Body of pancreas (tissue), 4 donors: ENCODE results near the gene UBR3. TPM values are rescaled to one million over a fixed set of nuclear protein-coding genes. Genes with fewer than 3 reads are reported as not detected.

ENCODE experiments used
- ATAC-seq: fragments of 150-250 bp; one replicate; pipeline ENCODE4 v1.9.1; 2016
- DNase-seq, 4 donors: peaks; one replicate each; pipeline ENCODE4 v3.0.0-alpha.2; 2019
- H3K27ac ChIP-seq, 4 donors: fragments of 200-600 bp; sonication (generic); 1 replicate in 3 of 4; 2 replicates in 1 of 4; pipeline versions ENCODE4 v1.5.1 to v1.6.1; 2016 to 2019; ENCODE audit warnings: mild to moderate bottlenecking in 1 of 4, mixed read lengths in 1 of 4, moderate library complexity in 1 of 4
- H3K27me3 ChIP-seq, 2 donors: fragments of 200-600 bp; sonication (generic); one replicate each; pipeline ENCODE4 v1.6.0; 2016; ENCODE audit warnings: mild to moderate bottlenecking in 1 of 2
- H3K36me3 ChIP-seq, 2 donors: fragments of 200-600 bp; sonication (generic); replicated peaks in 1 of 2; 2 replicates each; pipeline ENCODE4 v1.5.1; 2016; ENCODE audit warnings: low read depth in 2 of 2; ENCODE audit not compliant: insufficient read depth in 1 of 2
- H3K4me1 ChIP-seq: fragments of 200-600 bp; sonication (generic); one replicate; pipeline ENCODE4 v1.6.0; 2016
- H3K4me3 ChIP-seq, 2 donors: fragments of 200-600 bp; sonication (generic); 1 replicate in 1 of 2; 2 replicates in 1 of 2; pipeline ENCODE4 v1.5.1; 2016 to 2019
- H3K9me3 ChIP-seq, 3 donors: fragments of 200-600 bp; sonication (generic); 1 replicate in 2 of 3; 2 replicates in 1 of 3; pipeline ENCODE4 v1.5.1; 2016
- CTCF ChIP-seq, 7 experiments: fragments of 450-650 bp in 4 of 7; fragments of 200-600 bp in 3 of 7; sonication (generic) in 3 of 7; IDR thresholded peaks; one replicate each; pipeline ENCODE4 v1.5.1; 2016 to 2019; ENCODE audit warnings: antibody characterized with exemption in 7 of 7
- POLR2A ChIP-seq, 3 donors: fragments of 450-650 bp; IDR thresholded peaks; one replicate each; pipeline ENCODE4 v1.6.1; 2016; ENCODE audit warnings: antibody characterized with exemption in 3 of 3, mild to moderate bottlenecking in 2 of 3
- WGBS, 2 donors: methylation state at CpG; one replicate each; pipeline ENCODE4 v1.1.5; 2017; 5-methylcytosine and 5-hydroxymethylcytosine counted together
- intact Hi-C: fragments of 100-400 bp; cut with DNase I; formaldehyde crosslinking; loops from one replicate; pipeline ENCODE4 v1.15.1; 2023
- total RNA-seq, 2 donors: library from RNA; depleted of rRNA; stranded (reverse); fragments of >200 nt; gene quantifications; one replicate each; pipeline ENCODE4 v1.1.0, GENCODE V29; 2016

The UBR3 gene
- total RNA-seq, 2 donors from 2014 or later, result 30.1 to 52.1 TPM

GRCh38 chr2:169822036-169822435, 5.2 kb upstream of the UBR3 start:
- no peak for TF ChIP-seq CTCF (IDR thresholded peaks at IDR 0.05)
- H3K27ac ChIP-seq, result no peak overlapping the region
- intact Hi-C loops, result loop anchor here (10.0 kb wide), 1 partner anchor 103 kb away; no protein-coding TSS in a partner anchor
- no peak for ATAC-seq
- H3K27me3 ChIP-seq, result no peaks in the 10 kb centered on the region
- peaks cover 0 to 4% of the 10 kb centered on the region in 2 donors for H3K36me3 ChIP-seq
- no peak for DNase-seq
- 53 to 56% methylated on average over 3 of the region's 3 CpGs for WGBS, 2 donors
- H3K4me1 ChIP-seq, result peaks cover 27% of the 10 kb centered on the region
- no peak overlapping the region for H3K4me3 ChIP-seq
- no peaks in the 10 kb centered on the region for H3K9me3 ChIP-seq

- DNase-seq (no peak), ATAC-seq (no peak)
- H3K36me3 ChIP-seq, result peaks cover 0 to 1% of the 10 kb centered on the region in 2 donors
- H3K9me3 ChIP-seq, result no peaks in the 10 kb centered on the region
- no peaks in the 10 kb centered on the region for H3K27me3 ChIP-seq
- H3K4me3 ChIP-seq, result no peak overlapping the region
- intact Hi-C loops, result loop anchor here (10.0 kb wide), 1 partner anchor 102 kb away; no protein-coding TSS in a partner anchor
- peaks cover 28% of the 10 kb centered on the region for H3K4me1 ChIP-seq
- no peak overlapping the region for H3K27ac ChIP-seq
- 69 to 71% methylated on average over 4 of the region's 4 CpGs for WGBS, 2 donors
- TF ChIP-seq CTCF (IDR thresholded peaks at IDR 0.05), result no peak
- TF ChIP-seq POLR2A (IDR thresholded peaks at IDR 0.05), result no peak
Measured at GRCh38 chr2:169822785-169823392, 4.4 kb upstream of the UBR3 start.

GRCh38 chr2:169823996-169824372, 3.3 kb upstream of the UBR3 start:
- Histone ChIP-seq H3K9me3 (no peaks in the 10 kb centered on the region), H3K4me1 (peaks cover 33% of the 10 kb centered on the region), H3K27ac (peak overlapping the region; percentile 61 to 82 (median 74)), H3K4me3 (peak overlapping the region in 1 of 2 donors; percentile 85), H3K27me3 (no peaks in the 10 kb centered on the region), H3K36me3 (no peaks in the 10 kb centered on the region)
- TF ChIP-seq POLR2A (IDR thresholded peaks at IDR 0.05) (no peak), CTCF (IDR thresholded peaks at IDR 0.05) (no peak)
- 8 to 12% methylated on average over 4 of the region's 4 CpGs for WGBS, 2 donors
- ATAC-seq (no peak), DNase-seq (no peak)
- intact Hi-C loops, result loop anchor here (10.0 kb wide), 1 partner anchor 101 kb away; no protein-coding TSS in a partner anchor

GRCh38 chr2:169824373-169825333, 2.6 kb upstream of the UBR3 start, which contains the start of gene METTL5:
Gene METTL5, minus strand, starts transcription at chr2:169824905. Its CDS starts 308 bp downstream, at chr2:169824597.
- peak; percentile 80 to 99 (median 92) for TF ChIP-seq CTCF (IDR thresholded peaks at IDR 0.05)
- TF ChIP-seq POLR2A (IDR thresholded peaks at IDR 0.05), result peak; percentile 61 to 76 (median 72)

More at GRCh38 chr2:169824373-169825333, 2.6 kb upstream of the UBR3 start, which contains the start of gene METTL5:
- peak; percentile 72 for ATAC-seq
- H3K36me3 ChIP-seq, result no peaks in the 10 kb centered on the region
- H3K4me1 ChIP-seq, result peaks cover 39% of the 10 kb centered on the region
- no peaks in the 10 kb centered on the region for H3K27me3 ChIP-seq
- no peaks in the 10 kb centered on the region for H3K9me3 ChIP-seq
- intact Hi-C loops, result loop anchor here (10.0 kb wide), 1 partner anchor 100 kb away; no protein-coding TSS in a partner anchor
- DNase-seq, result peak; percentile 78 to 86 (median 80)
- WGBS, 2 donors, result 2 to 4% methylated on average over 31 to 57 of the region's 61 CpGs
- peak within 1 kb of the TSS; percentile 28 to 85 for H3K4me3 ChIP-seq
- peak within 1 kb of the TSS; percentile 61 to 82 (median 74) for H3K27ac ChIP-seq
